K562 (cell line): ENCODE data around the gene SNAPC5. TPM values are rescaled to one million over a fixed set of nuclear protein-coding genes. Genes with fewer than 3 reads are reported as not detected.
"Not testable (repeated sequence)": the region's sequence is repeated elsewhere in the genome, so short reads cannot be mapped to it uniquely, and the experiment has no call there.

ENCODE experiments used
- ATAC-seq: fragments of 200-7000 bp; cut with Tn5 transposase; 3 replicates; pipeline ENCODE4 v1.9.1; 2020; ENCODE audit warnings: moderate library complexity
- BruUV-seq: library from RNA; stranded (reverse); fragments of 400-500 nt; replicated peaks from 2 replicates; lab custom pipeline; 2021; lab: Mats Ljungman, UMichigan
- CTCF ChIA-PET: fragments of 300-600 bp; formaldehyde crosslinking; extraction: SDS; loops from one replicate; lab custom pipeline; 2021; ENCODE audit warnings: low intra/inter-chr PET ratio; lab: Yijun Ruan, JAX
- POLR2A ChIA-PET: fragments of 300-600, 350-650 bp; sonication (Branson Sonifier 250); formaldehyde crosslinking; extraction: SDS; loops from one replicate; lab custom pipeline; 2021; ENCODE audit warnings: antibody characterized with exemption, inconsistent platforms; lab: Yijun Ruan, JAX
- DNase-seq, 4 experiments: peaks; one replicate each; pipeline versions ENCODE4 v3.0.0 to v3.0.0-alpha.2; 2011 to 2018; ENCODE audit warnings: low spot score in 3 of 4, mixed read lengths in 3 of 4; ENCODE audit errors: extremely low read depth in 1 of 4
- FAIRE-seq: peaks from 2 replicates; lab custom pipeline; 2011; peaks lifted over from hg19 to GRCh38; lab: Jason Lieb, UNC
- H2AFZ ChIP-seq: 2 replicates; pipeline ENCODE4 v1.6.0; 2011; ENCODE audit warnings: low read depth, low read length, control low read depth, inconsistent platforms
- H3K27ac ChIP-seq: fragments of 200-600 bp; 3 replicates; pipeline ENCODE4 v1.8.0; 2011; ENCODE audit warnings: low read depth, mild to moderate bottlenecking, control low read depth, inconsistent platforms, low read length, moderate library complexity, mixed read lengths; ENCODE audit errors: extremely low read depth
- H3K27me3 ChIP-seq, 2 experiments: fragments of 300-600 bp in 1 of 2; 2 replicates in 1 of 2; 3 replicates in 1 of 2; pipeline versions ENCODE4 v1.6.0 to v1.8.0; 2011; ENCODE audit warnings: inconsistent platforms in 2 of 2, low read length in 2 of 2, mild to moderate bottlenecking in 1 of 2, mixed read lengths in 1 of 2, moderate library complexity in 1 of 2; ENCODE audit not compliant: control insufficient read depth in 2 of 2, insufficient read depth in 2 of 2
- H3K36me3 ChIP-seq: fragments of 300-600 bp; 3 replicates; pipeline ENCODE4 v1.8.0; 2011; ENCODE audit warnings: mild to moderate bottlenecking, low read length, inconsistent platforms; ENCODE audit not compliant: control insufficient read depth, insufficient read depth
- H3K4me1 ChIP-seq, 2 experiments: fragments of 200-600 bp in 1 of 2; replicated peaks in 1 of 2; 2 replicates in 1 of 2; 3 replicates in 1 of 2; pipeline versions ENCODE4 v1.5.1 to v1.8.0; 2011; ENCODE audit warnings: inconsistent platforms in 2 of 2, low read length in 2 of 2, mild to moderate bottlenecking in 1 of 2, mixed read lengths in 1 of 2, moderate library complexity in 1 of 2; ENCODE audit not compliant: control insufficient read depth in 2 of 2, insufficient read depth in 2 of 2
- H3K4me2 ChIP-seq: 2 replicates; pipeline ENCODE4 v1.6.1; 2011; ENCODE audit warnings: low read length, control low read depth, inconsistent platforms, mixed read lengths; ENCODE audit not compliant: insufficient read depth
- H3K4me3 ChIP-seq: fragments of 200-600 bp; sonication (generic), shearing (Covaris generic); 2 replicates; pipeline ENCODE4 v1.5.1; 2016; ENCODE audit warnings: control low read depth, inconsistent platforms
- H3K79me2 ChIP-seq: fragments of 200-600 bp; 3 replicates; pipeline ENCODE4 v1.8.0; 2011; ENCODE audit warnings: low read length, inconsistent platforms; ENCODE audit not compliant: control insufficient read depth, insufficient read depth
- H3K9ac ChIP-seq, 2 experiments: 2 replicates each; pipeline versions ENCODE4 v1.6.0 to v1.6.1; 2011; ENCODE audit warnings: low read depth in 2 of 2, low read length in 2 of 2, control low read depth in 1 of 2, inconsistent platforms in 1 of 2, mild to moderate bottlenecking in 1 of 2, mixed read lengths in 1 of 2; ENCODE audit not compliant: insufficient read depth in 1 of 2
- H3K9me1 ChIP-seq: one replicate; pipeline ENCODE4 v1.6.0; 2011; ENCODE audit warnings: inconsistent platforms, mild to moderate bottlenecking, low read length, moderate library complexity; ENCODE audit not compliant: control insufficient read depth, insufficient read depth
- H3K9me3 ChIP-seq: replicated peaks from 2 replicates; pipeline ENCODE4 v1.5.1; 2011; ENCODE audit warnings: low read depth, low read length, inconsistent platforms; ENCODE audit not compliant: control insufficient read depth, insufficient read depth
- H4K20me1 ChIP-seq: replicated peaks from 2 replicates; pipeline ENCODE4 v1.6.1; 2011; ENCODE audit warnings: low read length, inconsistent platforms, mixed read lengths; ENCODE audit not compliant: control insufficient read depth, insufficient read depth
- ARID1B ChIP-seq: fragments of 450-650 bp; IDR thresholded peaks from 2 replicates; pipeline ENCODE4 v1.6.1; 2016; ENCODE audit warnings: antibody characterized with exemption, mild to moderate bottlenecking, inconsistent platforms
- CBFA2T2 ChIP-seq: fragments of 450-650 bp; conservative IDR thresholded peaks from 2 replicates; pipeline ENCODE4 v1.6.1; 2017; ENCODE audit warnings: mild to moderate bottlenecking
- CBFA2T3 ChIP-seq: fragments of 450-650 bp; IDR thresholded peaks from 2 replicates; pipeline ENCODE4 v1.6.1; 2017
- GATA2 ChIP-seq: sonication (generic); formaldehyde crosslinking; IDR thresholded peaks from 2 replicates; pipeline ENCODE4 v1.4.0; 2020; ENCODE audit warnings: mild to moderate bottlenecking, missing genetic modification reagents
- KDM1A ChIP-seq, 2 experiments: fragments of 450-650 bp; IDR thresholded peaks; 2 replicates each; pipeline ENCODE4 v1.6.1; 2016; ENCODE audit warnings: mild to moderate bottlenecking in 2 of 2
- KLF16 ChIP-seq: IDR thresholded peaks from 2 replicates; pipeline ENCODE4 v1.6.1; 2016; ENCODE audit warnings: antibody characterized with exemption
- NCOR1 ChIP-seq: fragments of 450-650 bp; IDR thresholded peaks from 2 replicates; pipeline ENCODE4 v1.6.1; 2016; ENCODE audit warnings: mild to moderate bottlenecking, moderate library complexity
- NR2C1 ChIP-seq, 2 experiments: fragments of 450-650 bp; IDR thresholded peaks; 2 replicates each; pipeline ENCODE4 v1.6.1; 2017; ENCODE audit warnings: mild to moderate bottlenecking in 2 of 2, antibody characterized with exemption in 1 of 2, inconsistent platforms in 1 of 2, missing compliant biosample characterization in 1 of 2, missing genetic modification characterization in 1 of 2
- TAL1 ChIP-seq: fragments of 450-650 bp; IDR thresholded peaks from 2 replicates; pipeline ENCODE4 v1.6.1; 2016; ENCODE audit warnings: mild to moderate bottlenecking
- TCF3 ChIP-seq: sonication (generic); formaldehyde crosslinking; IDR thresholded peaks from 2 replicates; pipeline ENCODE4 v1.4.0; 2020; ENCODE audit warnings: mild to moderate bottlenecking, missing genetic modification reagents
- WGBS: fragments of 100-300 bp; shearing (Covaris generic); methylation state at CpG from one replicate; pipeline ENCODE4 v1.1.6; 2016; ENCODE audit warnings: low coverage, mixed read lengths; ENCODE audit not compliant: insufficient coverage; ENCODE audit errors: missing lambda C conversion rate; 5-methylcytosine and 5-hydroxymethylcytosine counted together
- in situ Hi-C: fragments of 300-500 bp; cut with MboI; formaldehyde crosslinking; loops from 4 replicates; pipeline ENCODE4 v1.15.0; 2018; ENCODE audit warnings: inconsistent platforms, mixed read lengths
- intact Hi-C: fragments of 100-400 bp; cut with micrococcal nuclease; formaldehyde crosslinking; loops from 2 replicates; pipeline ENCODE4 v1.14.2; 2022
- polyA plus RNA-seq, 8 experiments: library from polyadenylated mRNA; depleted of rRNA in 4 of 8; stranded (reverse) in 5 of 8; unstranded in 3 of 8; fragments of >200 nt; fragmentation: Nextera tagmentation in 2 of 8; fragmentation: Illumina TruSeq in 1 of 8; extraction: Ambion mirVana in 2 of 8; extraction: Trizol in 1 of 8; gene quantifications; 2 replicates each; pipeline versions ENCODE4 v1.2.1 to v1.2.3, GENCODE V29; 2011 to 2014; ENCODE audit warnings: inconsistent platforms in 1 of 8, missing spikeins in 1 of 8
- total RNA-seq, 7 experiments: library from RNA; depleted of rRNA in 6 of 7; stranded (reverse); fragments of >200 nt in 6 of 7; fragmentation: Illumina TruSeq in 2 of 7; extraction: Trizol in 2 of 7; gene quantifications; 2 replicates each; pipeline versions ENCODE4 v1.2.1 to v1.2.3, GENCODE V29; 2011 to 2021; ENCODE audit warnings: low replicate concordance in 1 of 7

SNAPC5 gene
- total and polyA plus RNA-seq, 9 of the 15 experiments (the other 6 are each of a cell fraction or from before 2014, with no cell fraction given): 52.8 to 155 (median 96.5) TPM

GRCh38 chr15:66465294-66465693 lies 32.3 kb downstream of the SNAPC5 start:
- FAIRE-seq, BruUV-seq, DNase-seq, H3K9me1 ChIP-seq, H3K9ac ChIP-seq, in situ Hi-C loops, H4K20me1 ChIP-seq, H3K4me3 ChIP-seq, H3K27me3 ChIP-seq, H3K4me1 ChIP-seq, H2AFZ ChIP-seq, H3K4me2 ChIP-seq, H3K79me2 ChIP-seq, H3K9me3 ChIP-seq, ATAC-seq, CTCF ChIA-PET, POLR2A ChIA-PET, H3K27ac ChIP-seq, intact Hi-C loops: not testable (repeated sequence)
- TF ChIP-seq GATA2 (CRISPR knock-in tag): peak; percentile 31; the same call in 1 of the 2 replicates
- TF ChIP-seq ARID1B: peak; percentile 62; the same call in 1 of the 2 replicates
- TF ChIP-seq KDM1A (IDR thresholded peaks at IDR 0.05): peak; percentile 31 to 42; a peak in 3 of 4 replicates
- TF ChIP-seq CBFA2T2: peak; percentile 58; the same call in 1 of the 2 replicates
- TF ChIP-seq TCF3 (CRISPR knock-in tag): peak; percentile 78
- peak; percentile 69 for TF ChIP-seq CBFA2T3
- peak; percentile 15; the same call in 1 of the 2 replicates for TF ChIP-seq KLF16
- TF ChIP-seq TAL1: peak; percentile 60
- peak; percentile 46 for TF ChIP-seq NR2C1 (IDR thresholded peaks at IDR 0.05)
- TF ChIP-seq NR2C1 (tag; IDR thresholded peaks at IDR 0.05): peak; percentile 73
- peak; percentile 27; the same call in 1 of the 2 replicates for TF ChIP-seq NCOR1
- peaks cover 20% of the 10 kb centered on the region; the same call in 2 of the 3 replicates for H3K36me3 ChIP-seq
- WGBS: 58% methylated on average over 6 of the region's 6 CpGs
